Endothelial cell of umbilical vein (primary cell): ENCODE measurements around the gene ALOXE3. TPM values are rescaled to one million over a fixed set of nuclear protein-coding genes. Genes with fewer than 3 reads are reported as not detected.

ENCODE experiments used
- BruUV-seq: library from RNA; stranded (reverse); fragments of 400-500 nt; replicated peaks from 2 replicates; lab custom pipeline; 2021; lab: Mats Ljungman, UMichigan
- CTCF ChIA-PET: fragments of 300-600, 350-600 bp; sonication (Branson Sonifier 250); formaldehyde crosslinking; loops from one replicate; lab custom pipeline; 2021; ENCODE audit warnings: antibody characterized with exemption, inconsistent platforms; lab: Charles Lee
- POLR2A ChIA-PET: fragments of 300-600, 350-600 bp; sonication (Branson Sonifier 250); formaldehyde crosslinking; loops from one replicate; lab custom pipeline; 2021; ENCODE audit warnings: antibody characterized with exemption, inconsistent platforms; lab: Charles Lee
- DNase-seq: peaks from one replicate; pipeline ENCODE4 v3.0.0-alpha.2; 2011; ENCODE audit warnings: low read depth, low spot score
- FAIRE-seq: peaks from 2 replicates; lab custom pipeline; 2011; peaks lifted over from hg19 to GRCh38; lab: Jason Lieb, UNC
- H2AFZ ChIP-seq: 2 replicates; pipeline ENCODE4 v1.6.0; 2012; ENCODE audit warnings: low read depth, low read length, control low read depth, inconsistent platforms
- H3K27ac ChIP-seq: 2 replicates; pipeline ENCODE4 v1.5.1; 2011; ENCODE audit warnings: low read depth, mild to moderate bottlenecking, control low read depth, low read length, moderate library complexity; ENCODE audit not compliant: insufficient read depth
- H3K27me3 ChIP-seq, 2 experiments: 2 replicates each; pipeline versions ENCODE4 v1.6.0 to v1.6.1; 2011; ENCODE audit warnings: low read length in 2 of 2, mixed read lengths in 1 of 2; ENCODE audit not compliant: control insufficient read depth in 2 of 2, insufficient read depth in 2 of 2
- H3K36me3 ChIP-seq, 2 experiments: 2 replicates in 1 of 2; 3 replicates in 1 of 2; pipeline ENCODE4 v1.5.1; 2011; ENCODE audit warnings: low read length in 2 of 2, mild to moderate bottlenecking in 1 of 2, moderate library complexity in 1 of 2; ENCODE audit not compliant: control insufficient read depth in 2 of 2, insufficient read depth in 2 of 2; ENCODE audit errors: extremely low read depth in 1 of 2
- H3K4me1 ChIP-seq: 3 replicates; pipeline ENCODE4 v1.5.1; 2011; ENCODE audit warnings: mild to moderate bottlenecking, low read length; ENCODE audit not compliant: control insufficient read depth, insufficient read depth; ENCODE audit errors: extremely low read depth
- H3K4me2 ChIP-seq: 2 replicates; pipeline ENCODE4 v1.6.1; 2011; ENCODE audit warnings: low read length, control low read depth, mixed read lengths; ENCODE audit not compliant: insufficient read depth
- H3K4me3 ChIP-seq, 3 experiments: fragments of 200-600 bp in 1 of 3; sonication (generic), shearing (Covaris generic) in 1 of 3; replicated peaks in 1 of 3; 2 replicates each; pipeline ENCODE4 v1.5.1; 2011 to 2016; ENCODE audit warnings: control low read depth in 3 of 3, low read length in 3 of 3, mild to moderate bottlenecking in 2 of 3, inconsistent platforms in 1 of 3, low read depth in 1 of 3, moderate library complexity in 1 of 3; ENCODE audit not compliant: insufficient read depth in 1 of 3
- H3K79me2 ChIP-seq: 2 replicates; pipeline ENCODE4 v1.6.0; 2012; ENCODE audit warnings: low read length, inconsistent platforms; ENCODE audit not compliant: control insufficient read depth, insufficient read depth
- H3K9ac ChIP-seq: replicated peaks from 2 replicates; pipeline ENCODE3; 2011; ENCODE audit warnings: low read length, control low read depth; ENCODE audit not compliant: insufficient read depth; ENCODE audit errors: extremely low read depth
- H3K9me1 ChIP-seq: replicated peaks from 3 replicates; pipeline ENCODE4 v1.6.0; 2011; ENCODE audit warnings: mild to moderate bottlenecking, low read length; ENCODE audit not compliant: control insufficient read depth, insufficient read depth; ENCODE audit errors: extremely low read depth
- H3K9me3 ChIP-seq: replicated peaks from 2 replicates; pipeline ENCODE4 v1.5.1; 2012; ENCODE audit warnings: low read length, inconsistent platforms; ENCODE audit not compliant: control insufficient read depth, insufficient read depth
- H4K20me1 ChIP-seq: replicated peaks from 2 replicates; pipeline ENCODE3; 2011; ENCODE audit warnings: mild to moderate bottlenecking, low read length; ENCODE audit not compliant: control insufficient read depth, insufficient read depth; ENCODE audit errors: extremely low read depth
- EZH2 ChIP-seq: IDR thresholded peaks from 2 replicates; pipeline ENCODE4 v1.6.1; 2012; ENCODE audit warnings: borderline replicate concordance, low read depth, mild to moderate bottlenecking, moderate library complexity, low read length, inconsistent platforms; ENCODE audit not compliant: severe bottlenecking
- FOS ChIP-seq: IDR thresholded peaks from 2 replicates; pipeline ENCODE4 v1.6.1; 2011; ENCODE audit warnings: mild to moderate bottlenecking, low read length, moderate library complexity, borderline replicate concordance; ENCODE audit not compliant: insufficient read depth
- GATA2 ChIP-seq: IDR thresholded peaks from 2 replicates; pipeline ENCODE4 v1.7.0; 2011; ENCODE audit warnings: low read depth, mild to moderate bottlenecking, moderate library complexity, mixed read lengths, low read length; ENCODE audit not compliant: insufficient read length, insufficient read depth
- MYC ChIP-seq: IDR thresholded peaks from one replicate; pipeline ENCODE4 v1.6.1; 2011; ENCODE audit warnings: mild to moderate bottlenecking, low read depth, low read length
- POLR2A ChIP-seq: IDR thresholded peaks from 2 replicates; pipeline ENCODE4 v1.6.1; 2012; ENCODE audit warnings: low read depth, mild to moderate bottlenecking, control low read depth, low read length
- POLR2AphosphoS5 ChIP-seq: IDR thresholded peaks from 2 replicates; pipeline ENCODE4 v1.6.1; 2012; ENCODE audit warnings: low read depth, mild to moderate bottlenecking, control low read depth, low read length, moderate library complexity; ENCODE audit not compliant: insufficient read depth
- dilution Hi-C: fragments of 300-500 bp; cut with MboI; formaldehyde crosslinking; loops from one replicate; pipeline ENCODE4 v1.15.0; 2019; ENCODE audit warnings: low sequenced_read_pairs; ENCODE audit not compliant: extremely low pct_ligation_motif_present
- intact Hi-C: fragments of 100-400 bp; cut with micrococcal nuclease; formaldehyde crosslinking; loops from one replicate; pipeline ENCODE4 v1.10.0; 2022
- polyA plus RNA-seq, 4 experiments: library from polyadenylated mRNA; depleted of rRNA in 3 of 4; stranded (reverse) in 3 of 4; unstranded in 1 of 4; fragments of >200 nt; gene quantifications; 2 replicates each; pipeline versions ENCODE4 v1.2.1 to v1.2.3, GENCODE V29; 2011 to 2012; ENCODE audit warnings: missing spikeins in 1 of 4
- total RNA-seq: library from RNA; stranded (reverse); gene quantifications from 2 replicates; pipeline ENCODE4 v1.2.3, GENCODE V29; 2021
- TF ChIP-seq, protein P1 (sequence below): IDR thresholded peaks from 2 replicates; pipeline ENCODE4 v1.6.1; 2011; ENCODE audit not compliant: insufficient read depth, insufficient read length
- TF ChIP-seq, protein P2 (sequence below), 2 donors: IDR thresholded peaks; 1 replicate in 1 of 2; 2 replicates in 1 of 2; pipeline ENCODE4 v1.5.1; 2011; ENCODE audit warnings: low read length in 2 of 2, mild to moderate bottlenecking in 2 of 2, moderate library complexity in 2 of 2, control low read depth in 1 of 2, inconsistent platforms in 1 of 2, low read depth in 1 of 2; ENCODE audit not compliant: insufficient read depth in 1 of 2; ENCODE audit errors: extremely low read depth in 1 of 2

Gene ALOXE3
- total and polyA plus RNA-seq, 2 donors (not counting 3 experiments of a cell fraction or from before 2014, with no cell fraction given), result 0.01 TPM; not detected in 1

DNA sequence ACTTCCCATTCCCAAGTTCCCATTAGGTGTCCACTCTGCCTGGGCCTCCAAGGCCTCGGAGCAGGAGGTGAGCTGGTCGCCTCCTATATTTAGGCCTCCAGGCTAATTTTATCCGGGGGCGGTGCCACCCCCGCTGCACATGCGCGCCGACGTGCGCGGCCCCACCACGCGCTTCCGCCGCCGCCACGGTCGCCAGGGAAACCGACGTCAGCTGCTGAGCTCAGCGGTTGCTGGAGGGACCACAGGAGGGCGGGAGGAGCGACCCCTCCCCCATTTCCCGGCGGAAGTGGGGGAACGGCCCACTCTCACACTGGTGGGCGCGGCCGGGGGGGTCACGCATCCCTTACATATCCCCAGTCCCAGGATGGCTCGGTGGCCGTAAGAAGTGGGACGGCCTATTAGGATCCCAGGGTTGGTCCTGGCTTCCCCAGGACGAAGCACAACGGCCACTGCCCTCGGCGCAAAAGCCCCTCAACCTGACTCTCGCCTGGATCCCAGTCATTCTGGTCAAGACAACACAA lies 32.9 kb upstream of the ALOXE3 start:
- peak overlapping the region; percentile 96 for H3K9ac ChIP-seq
- POLR2A ChIA-PET, result interaction anchor here (1.1 kb wide), 1 partner anchor 22 kb away, joined by 9 read pairs; no protein-coding TSS in a partner anchor
- H3K9me1 ChIP-seq, result no peaks in the 10 kb centered on the region
- H3K4me1 ChIP-seq, result peaks cover 43% of the 10 kb centered on the region
- peak overlapping the region; percentile 67 to 83 (median 69) for H3K4me3 ChIP-seq
- H2AFZ ChIP-seq, result no peak overlapping the region
- H3K27ac ChIP-seq, result peak overlapping the region; percentile 99
- peaks cover 2 to 37% of the 10 kb centered on the region in 2 experiments for H3K36me3 ChIP-seq
- dilution Hi-C loops (no loop called here), intact Hi-C loops (loop anchor here (1.0 kb wide), 1 partner anchor 12 kb away; no protein-coding TSS in a partner anchor)
- TF ChIP-seq, protein P1, sequence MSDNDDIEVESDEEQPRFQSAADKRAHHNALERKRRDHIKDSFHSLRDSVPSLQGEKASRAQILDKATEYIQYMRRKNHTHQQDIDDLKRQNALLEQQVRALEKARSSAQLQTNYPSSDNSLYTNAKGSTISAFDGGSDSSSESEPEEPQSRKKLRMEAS, result peak; percentile 65
- no peak for TF ChIP-seq POLR2A
- peak overlapping the region; percentile 82 for H3K4me2 ChIP-seq
- FAIRE-seq (peak; percentile 84), DNase-seq (peak; percentile 92)
- BruUV-seq, result no TSS peak
- H4K20me1 ChIP-seq, result no peaks in the 10 kb centered on the region
- peaks cover 5% of the 10 kb centered on the region for H3K79me2 ChIP-seq
- H3K9me3 ChIP-seq, result no peaks in the 10 kb centered on the region
- CTCF ChIA-PET, result interaction anchor here (0.9 to 3.6 kb wide), 4 partner anchors 10 to 57 kb away, joined by 4 to 28 read pairs (median 4); no protein-coding TSS in a partner anchor
- H3K27me3 ChIP-seq, result no peaks in the 10 kb centered on the region

DNA sequence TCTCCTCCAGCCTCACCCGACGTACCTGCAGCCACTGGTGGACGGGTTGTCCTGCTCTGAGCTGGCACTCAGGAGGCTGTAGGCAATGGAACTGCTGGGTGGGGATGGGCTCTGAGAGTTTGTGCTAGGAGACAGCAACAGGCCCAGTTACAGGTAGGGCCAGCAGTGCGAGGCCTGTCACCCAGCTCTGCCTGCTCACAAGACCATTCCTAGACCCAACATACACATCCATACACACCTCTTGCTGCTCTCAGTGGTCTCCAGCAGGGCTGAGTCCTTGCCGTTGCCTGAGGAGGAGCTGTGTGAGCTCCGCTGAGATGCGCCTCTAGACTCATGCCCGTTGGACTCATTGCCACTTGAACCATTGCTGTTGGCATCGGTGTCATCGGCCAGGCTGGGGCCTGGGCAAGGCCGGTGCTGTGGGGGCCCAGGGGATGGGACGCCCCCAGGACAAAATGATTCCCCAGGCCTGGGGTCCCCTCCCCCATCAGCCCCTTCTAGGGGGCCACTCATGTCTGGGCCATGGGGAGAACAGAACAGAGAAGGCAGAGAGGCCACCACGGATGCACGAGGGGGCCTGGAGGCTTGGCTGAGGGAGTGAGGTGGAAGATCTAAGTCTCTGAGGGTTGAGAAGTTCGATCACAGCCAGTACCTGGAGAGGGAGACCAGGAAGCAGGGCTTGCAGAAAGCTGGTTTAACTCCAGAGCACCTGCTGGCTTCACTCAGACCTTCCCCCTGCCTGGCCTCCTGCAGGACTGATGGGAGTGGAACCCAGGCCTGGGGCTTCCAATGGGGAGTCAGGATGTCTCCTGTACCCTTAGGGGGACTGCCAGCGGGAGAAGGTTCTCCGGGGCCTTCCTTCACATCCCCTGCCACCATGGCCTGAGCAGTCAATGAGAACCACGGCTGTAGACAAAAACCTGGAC lies 32.1 kb upstream of the ALOXE3 start:
- Histone ChIP-seq H2AFZ (no peak overlapping the region), H3K9me1 (no peaks in the 10 kb centered on the region), H3K9ac (peak overlapping the region; percentile 53), H3K36me3 (peaks cover 2 to 44% of the 10 kb centered on the region in 2 experiments), H3K27ac (peak overlapping the region; percentile 99), H3K4me2 (peak overlapping the region; percentile 53), H3K79me2 (peaks cover 5% of the 10 kb centered on the region), H3K4me3 (no peak overlapping the region), H4K20me1 (no peaks in the 10 kb centered on the region), H3K27me3 (no peaks in the 10 kb centered on the region), H3K9me3 (no peaks in the 10 kb centered on the region), H3K4me1 (peaks cover 38% of the 10 kb centered on the region)
- no peak for TF ChIP-seq MYC
- TF ChIP-seq GATA2, result no peak
- TF ChIP-seq, protein P2, sequence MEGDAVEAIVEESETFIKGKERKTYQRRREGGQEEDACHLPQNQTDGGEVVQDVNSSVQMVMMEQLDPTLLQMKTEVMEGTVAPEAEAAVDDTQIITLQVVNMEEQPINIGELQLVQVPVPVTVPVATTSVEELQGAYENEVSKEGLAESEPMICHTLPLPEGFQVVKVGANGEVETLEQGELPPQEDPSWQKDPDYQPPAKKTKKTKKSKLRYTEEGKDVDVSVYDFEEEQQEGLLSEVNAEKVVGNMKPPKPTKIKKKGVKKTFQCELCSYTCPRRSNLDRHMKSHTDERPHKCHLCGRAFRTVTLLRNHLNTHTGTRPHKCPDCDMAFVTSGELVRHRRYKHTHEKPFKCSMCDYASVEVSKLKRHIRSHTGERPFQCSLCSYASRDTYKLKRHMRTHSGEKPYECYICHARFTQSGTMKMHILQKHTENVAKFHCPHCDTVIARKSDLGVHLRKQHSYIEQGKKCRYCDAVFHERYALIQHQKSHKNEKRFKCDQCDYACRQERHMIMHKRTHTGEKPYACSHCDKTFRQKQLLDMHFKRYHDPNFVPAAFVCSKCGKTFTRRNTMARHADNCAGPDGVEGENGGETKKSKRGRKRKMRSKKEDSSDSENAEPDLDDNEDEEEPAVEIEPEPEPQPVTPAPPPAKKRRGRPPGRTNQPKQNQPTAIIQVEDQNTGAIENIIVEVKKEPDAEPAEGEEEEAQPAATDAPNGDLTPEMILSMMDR (IDR thresholded peaks at IDR 0.05; ENCODE audit: extremely low read depth in 1 of 2, insufficient read depth in 1 of 2, low read depth in 1 of 2, low read length in 2 of 2), result no peak
- TF ChIP-seq EZH2, result no peak
- TF ChIP-seq POLR2A, result no peak
- no peak for TF ChIP-seq FOS
- no peak for TF ChIP-seq POLR2AphosphoS5
- TF ChIP-seq, protein P1, result no peak
- dilution Hi-C loops, result no loop called here
- no peak for FAIRE-seq
- ChIA-PET POLR2A (interaction anchor here (1.1 kb wide), 1 partner anchor 23 kb away, joined by 9 read pairs; no protein-coding TSS in a partner anchor), CTCF (interaction anchor here (0.9 to 3.6 kb wide), 4 partner anchors 10 to 56 kb away, joined by 4 to 28 read pairs (median 4); no protein-coding TSS in a partner anchor)
- BruUV-seq, result no TSS peak
- no peak for DNase-seq
- intact Hi-C loops, result loop anchor here (1.0 kb wide), 1 partner anchor 11 kb away; no protein-coding TSS in a partner anchor
